ENCODE results near the gene RASGRF1.

Gene RASGRF1

DNA sequence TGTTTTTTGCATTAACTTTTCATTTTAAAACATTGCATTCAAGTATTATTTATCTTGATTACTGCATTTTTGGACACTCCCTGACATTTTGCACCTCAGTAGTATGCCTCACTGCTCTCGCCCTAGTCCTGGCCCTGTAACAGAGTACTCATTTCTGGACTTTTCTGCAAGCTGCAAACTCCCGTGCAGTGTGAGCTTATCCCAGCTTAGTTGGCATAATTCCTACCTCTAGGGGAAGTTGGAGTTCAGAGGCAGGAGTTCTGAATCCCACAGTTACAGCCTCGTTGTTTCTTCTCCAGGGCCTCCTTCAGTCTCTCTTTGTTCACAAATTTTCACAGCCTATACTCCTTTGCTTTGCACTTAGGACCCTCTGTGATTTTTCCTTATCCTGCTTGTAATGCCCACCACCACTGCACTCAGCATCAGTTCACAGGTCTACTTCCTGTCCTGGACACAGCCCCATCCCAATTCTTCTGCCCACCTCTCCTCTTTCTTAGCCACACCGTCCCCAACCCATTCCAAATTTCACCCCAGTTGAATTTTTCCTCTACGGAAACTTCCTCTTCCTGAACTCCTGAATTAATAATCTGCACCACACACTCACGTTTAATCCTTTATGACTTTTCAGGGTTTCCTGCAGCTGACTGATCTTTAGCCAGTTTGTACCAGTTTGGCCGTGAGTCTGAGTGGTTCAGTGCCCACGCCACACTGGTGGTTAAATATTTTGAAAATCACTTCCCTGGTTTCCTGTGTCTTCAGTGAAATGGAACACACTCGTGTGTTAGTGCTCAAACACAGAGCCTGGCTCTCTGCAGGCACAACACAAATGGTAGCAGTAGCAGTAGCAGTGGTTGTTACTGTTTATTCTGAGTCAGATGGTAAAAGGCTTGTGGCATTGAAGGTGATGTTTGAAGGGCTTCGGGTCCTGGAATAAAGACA lies 139.4 kb downstream of the RASGRF1 start:
- no peak for DNase-seq

DNA sequence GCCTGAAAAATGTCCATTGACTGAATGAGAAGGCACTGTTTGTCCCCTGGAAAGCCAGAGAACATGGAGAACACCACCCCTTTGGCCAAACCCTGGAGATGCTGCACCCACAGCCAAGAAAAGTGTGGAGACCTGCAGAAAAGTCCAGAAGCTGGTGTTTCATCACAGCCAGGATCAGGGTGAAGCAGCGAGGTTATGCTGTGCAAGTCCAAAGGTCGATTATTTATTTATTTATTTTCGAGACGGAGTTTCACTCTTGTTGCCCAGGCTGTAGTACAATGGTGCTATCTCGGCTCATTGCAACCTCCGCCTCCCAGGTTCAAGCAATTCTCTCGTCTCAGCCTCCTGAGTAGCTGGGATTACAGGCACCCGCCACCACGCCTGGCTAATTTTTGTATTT lies 140.2 kb downstream of the RASGRF1 start:
- no peak for DNase-seq

- DNase-seq = no peak
These were observed 141.1 kb downstream of the RASGRF1 start for GRCh38 chr15:78949461-78949860.

DNA sequence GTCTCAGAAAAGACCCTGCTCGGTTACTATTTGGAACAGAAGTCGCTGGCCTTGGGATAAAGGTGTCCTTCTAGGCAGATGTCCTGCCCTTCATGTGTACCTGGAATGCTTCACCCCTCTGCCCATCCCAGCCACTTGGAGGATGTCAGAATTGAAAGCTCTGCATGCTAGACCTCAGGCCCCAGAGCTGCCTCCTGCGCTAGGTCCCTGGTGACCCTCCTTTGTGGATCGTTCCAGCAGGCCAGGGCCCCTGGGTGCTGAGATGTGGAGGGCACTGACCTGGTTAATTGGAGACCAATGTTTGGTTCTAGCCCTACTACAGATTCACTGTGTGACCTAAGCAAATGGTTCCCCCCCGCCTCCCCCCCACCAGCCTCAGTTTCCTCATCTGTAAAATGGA lies 143.1 kb downstream of the RASGRF1 start:
- DNase-seq = no peak

- DNase-seq = no peak
These were observed 144.1 kb downstream of the RASGRF1 start for GRCh38 chr15:78946493-78946892.

DNA sequence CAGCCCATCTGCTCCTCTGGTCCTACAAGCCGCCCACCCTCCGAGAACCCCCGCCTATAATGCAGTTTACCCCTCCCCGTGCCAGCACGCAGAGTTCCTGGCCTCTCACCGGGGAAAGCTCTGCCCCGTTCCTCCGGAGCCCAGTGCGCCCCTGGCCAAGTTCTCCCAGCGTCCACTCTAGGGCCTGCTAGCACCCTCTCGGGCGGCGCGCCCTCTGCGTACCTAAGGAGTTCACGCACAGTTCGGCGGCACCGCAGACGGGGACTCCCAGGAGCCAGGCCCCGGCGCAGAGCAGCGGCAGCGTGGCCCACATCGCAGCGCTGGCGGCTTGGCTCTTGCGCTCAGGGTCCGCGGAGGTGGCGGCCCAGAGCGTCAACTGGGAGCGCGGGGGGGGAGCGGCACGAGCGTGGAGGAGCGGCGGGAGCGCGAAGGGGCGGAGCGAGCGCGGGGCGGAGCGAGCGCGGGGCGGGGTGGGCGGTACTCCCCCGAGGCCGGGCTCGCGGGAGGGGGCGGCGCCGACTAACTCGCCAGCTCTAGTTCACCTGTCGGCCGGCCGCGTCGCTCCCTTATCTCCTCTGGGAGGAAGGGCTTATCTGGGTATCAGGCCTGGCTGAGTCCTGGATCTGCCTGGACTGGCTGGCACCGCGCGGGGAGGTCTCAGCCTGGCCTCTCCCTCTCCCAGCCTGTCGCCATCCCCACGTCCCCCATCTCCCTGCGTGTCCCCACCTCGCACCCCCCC lies 145.7 kb downstream of the RASGRF1 start, which contains the start of gene CTSH:
Gene CTSH (minus strand): TSS at position 378 of the 739 bp plus-strand sequence. CDS start 65 bp downstream, at position 313.
- peak; percentile 49 for DNase-seq

DNA sequence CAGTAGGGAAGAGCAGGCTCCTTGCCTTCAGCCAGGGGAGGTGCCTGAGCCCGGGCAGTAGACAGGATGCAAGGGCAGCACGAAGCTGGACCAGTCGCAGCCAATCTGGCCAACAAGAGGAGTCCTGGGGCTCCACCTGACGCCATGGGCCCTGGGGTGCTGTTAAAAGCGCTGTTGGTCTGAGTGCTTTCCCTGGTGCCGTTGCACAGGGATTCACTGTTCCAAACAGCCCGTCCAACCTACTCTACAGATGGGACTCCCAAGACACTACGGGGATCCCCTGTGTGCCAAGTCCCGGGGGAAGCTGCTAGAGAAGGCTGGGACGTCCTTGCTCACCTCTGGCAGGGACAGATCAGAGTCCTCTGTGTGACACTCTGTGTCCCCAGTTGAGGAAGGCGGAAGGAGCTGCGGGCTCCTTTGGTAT lies 146.4 kb downstream of the RASGRF1 start:
- DNase-seq = no peak

- no peak for DNase-seq
These were observed 146.9 kb downstream of the RASGRF1 start for GRCh38 chr15:78943692-78944091.

- DNase-seq = no peak
These were observed 147.8 kb downstream of the RASGRF1 start for GRCh38 chr15:78942741-78943140.

- DNase-seq = no peak
These were observed 151.7 kb downstream of the RASGRF1 start for GRCh38 chr15:78938658-78939488.

DNA sequence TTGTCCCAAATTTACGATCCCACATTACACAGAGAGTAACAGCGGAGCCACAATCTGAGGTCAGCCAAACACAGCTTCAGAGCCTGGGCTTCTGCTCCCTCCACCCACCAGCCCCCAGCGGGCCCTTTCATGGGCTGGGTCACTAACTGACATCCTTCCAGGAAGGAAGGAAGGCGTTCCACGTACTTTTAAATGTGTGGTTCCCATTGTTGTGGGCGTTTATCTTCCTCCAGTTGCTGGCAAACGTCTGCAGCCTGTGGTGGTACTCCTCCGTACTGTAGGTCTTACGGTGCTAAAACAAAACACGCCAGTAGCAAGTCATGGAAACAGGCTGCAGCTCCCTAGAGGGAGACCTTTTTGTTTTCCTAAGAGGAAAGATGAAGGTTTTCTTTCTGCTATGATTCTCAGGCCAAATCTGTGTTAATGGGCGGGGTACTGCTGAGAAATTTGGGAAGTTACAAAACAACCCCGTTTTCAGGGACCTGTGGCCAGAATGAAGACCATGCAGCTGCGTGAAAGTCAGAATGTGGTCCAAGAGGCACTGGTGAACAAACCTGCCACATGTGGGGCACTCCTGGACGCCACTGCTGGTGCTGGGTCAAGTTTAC lies 153.3 kb downstream of the RASGRF1 start:
- DNase-seq = no peak

- DNase-seq = no peak
These were observed 155.9 kb downstream of the RASGRF1 start for GRCh38 chr15:78934655-78935023.

GRCh38 chr15:78933823-78934654 lies 156.5 kb downstream of the RASGRF1 start:
- DNase-seq = no peak

DNA sequence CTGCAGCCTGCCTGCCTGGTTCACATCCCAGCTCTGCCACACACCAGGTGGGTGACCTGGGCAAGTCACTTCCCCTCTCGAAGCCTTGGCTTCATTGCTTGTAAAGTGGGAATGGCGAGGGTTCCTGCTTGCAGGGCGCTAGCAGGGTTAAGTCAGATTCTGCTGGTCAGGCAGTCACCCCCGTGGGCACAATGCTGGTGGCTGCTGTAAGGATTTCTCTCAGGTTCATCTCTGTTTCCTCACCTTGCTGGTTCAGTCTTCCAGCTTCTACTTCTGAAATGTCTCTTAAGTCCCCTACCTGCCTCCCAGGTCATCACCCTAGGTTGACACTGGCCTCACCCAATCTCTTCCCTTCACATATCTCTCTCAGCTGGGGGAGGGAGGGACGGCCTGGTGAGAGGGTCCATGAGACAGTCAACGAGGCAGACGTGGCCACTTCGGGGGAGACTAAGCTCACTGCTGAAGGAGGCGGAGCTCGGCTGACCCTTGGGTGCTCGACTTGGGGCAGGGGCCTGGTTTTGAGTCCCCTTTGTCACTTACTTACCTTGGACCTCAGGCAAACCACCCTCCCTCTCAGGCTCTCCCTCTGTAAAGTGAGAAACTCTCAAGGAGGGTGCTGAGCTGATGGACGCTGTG lies 157.3 kb downstream of the RASGRF1 start:
- no peak for DNase-seq

- DNase-seq = no peak
These were observed 158.2 kb downstream of the RASGRF1 start for GRCh38 chr15:78932258-78932808.

GRCh38 chr15:78931439-78932257 lies 158.9 kb downstream of the RASGRF1 start:
- DNase-seq = no peak

DNA sequence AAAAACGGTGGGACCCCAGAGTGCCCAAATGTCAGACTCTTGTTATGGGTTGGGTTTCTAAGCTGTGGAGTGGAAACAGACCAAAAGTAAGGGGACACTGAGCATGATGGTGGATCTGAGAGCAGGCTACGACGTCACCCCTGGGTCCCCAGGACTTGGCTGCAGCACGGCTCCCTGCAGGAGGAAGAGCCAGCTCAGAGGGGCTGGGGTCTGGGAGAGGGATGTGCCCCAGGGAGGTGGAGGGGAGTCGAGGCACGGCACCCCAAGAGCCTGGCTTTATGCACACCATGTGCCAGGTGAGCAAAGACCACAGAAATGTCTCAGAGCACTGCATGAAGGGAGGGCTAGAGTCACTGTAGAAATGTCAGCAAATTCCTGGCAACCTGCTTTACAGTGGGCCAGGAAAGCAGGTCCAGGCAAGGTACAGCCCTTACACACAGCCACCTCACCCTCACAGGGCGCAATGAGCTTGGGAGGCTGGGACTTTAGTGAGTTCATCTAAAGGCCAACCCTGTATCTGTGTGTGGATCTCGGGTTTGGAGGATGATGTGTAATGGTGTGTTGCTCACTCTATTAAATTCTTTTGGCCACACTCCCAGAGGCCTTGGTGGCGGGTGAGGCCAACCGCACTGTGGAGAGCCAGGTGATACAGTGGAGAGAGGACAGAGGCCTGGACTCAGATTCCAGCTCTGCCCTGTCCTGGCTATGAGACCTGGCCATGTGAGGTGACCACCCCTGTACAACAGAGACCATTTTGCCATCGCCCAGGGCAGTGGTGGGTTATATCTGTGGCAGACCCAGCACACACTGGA lies 159.8 kb downstream of the RASGRF1 start:
- DNase-seq = no peak

- DNase-seq = no peak
These were observed 160.9 kb downstream of the RASGRF1 start for GRCh38 chr15:78929536-78930264.
